HepG2 (cell line): ENCODE measurements around the gene CELF4.

ENCODE experiments used
- SUZ12 ChIP-seq: fragments of 150-350 bp; IDR thresholded peaks from 2 replicates; pipeline ENCODE4 v1.6.1; 2014; ENCODE audit warnings: low read depth, low read length
- TCF7L2 ChIP-seq: IDR thresholded peaks from 2 replicates; pipeline ENCODE4 v1.6.1; 2011; ENCODE audit warnings: mild to moderate bottlenecking, low read depth, low read length, moderate library complexity
- ZNF704 ChIP-seq: sonication (generic); formaldehyde crosslinking; IDR thresholded peaks from 2 replicates; pipeline ENCODE4 v1.8.1; 2023; ENCODE audit warnings: mild to moderate bottlenecking, inconsistent platforms, moderate library complexity, missing genetic modification reagents, borderline replicate concordance

DNA sequence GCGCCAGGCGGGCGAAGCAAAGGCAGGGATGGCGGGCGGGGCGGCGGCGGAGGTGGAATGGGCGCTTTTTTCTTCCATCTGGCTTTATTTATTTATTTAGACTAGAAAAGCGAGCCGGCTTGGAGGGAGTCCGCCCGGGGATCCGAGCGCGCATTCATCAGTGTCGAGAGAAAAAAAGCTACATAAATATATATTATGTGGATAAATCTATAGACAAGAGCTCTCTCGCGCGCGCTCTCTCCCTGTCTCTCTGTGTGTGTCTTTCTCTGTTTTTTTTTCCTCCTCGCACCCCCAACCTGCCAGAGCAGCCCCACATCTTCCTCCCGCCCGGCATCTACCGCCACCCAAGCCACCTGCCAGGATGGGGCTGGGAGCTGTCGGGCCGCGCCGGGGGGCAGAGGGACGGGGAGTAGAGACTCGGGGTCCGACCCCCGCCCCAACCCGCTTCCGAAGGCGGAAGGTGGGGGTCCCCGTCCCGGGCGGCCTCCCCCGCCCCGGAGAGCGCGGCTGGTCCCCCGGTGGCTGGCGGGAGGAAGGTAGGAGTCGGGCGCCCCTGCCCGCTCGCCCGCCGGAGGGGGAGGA is 972 bp upstream of the CELF4 start:
- no peak for TF ChIP-seq SUZ12
- no peak for TF ChIP-seq ZNF704 (CRISPR knock-in tag)
- no peak for TF ChIP-seq TCF7L2
